Fibroblast of pulmonary artery (primary cell): Measurements from ENCODE around the gene CASTOR1.

Experiments
- DNase-seq: peaks from one replicate; pipeline ENCODE4 v3.0.0-alpha.2; 2010; ENCODE audit warnings: low read depth
- H3K4me3 ChIP-seq: replicated peaks from 2 replicates; pipeline ENCODE4 v1.5.1; 2011; ENCODE audit warnings: low read depth, mild to moderate bottlenecking, control low read depth, low read length, moderate library complexity
- TF ChIP-seq, protein P1 (sequence below): IDR thresholded peaks from 2 replicates; pipeline ENCODE4 v1.5.1; 2011; ENCODE audit warnings: mild to moderate bottlenecking, control low read depth, low read length, inconsistent platforms; ENCODE audit errors: missing control alignments

Gene CASTOR1

GRCh38 chr22:30306627-30307011 lies 17.3 kb upstream of the CASTOR1 start:
- TF ChIP-seq, protein P1, sequence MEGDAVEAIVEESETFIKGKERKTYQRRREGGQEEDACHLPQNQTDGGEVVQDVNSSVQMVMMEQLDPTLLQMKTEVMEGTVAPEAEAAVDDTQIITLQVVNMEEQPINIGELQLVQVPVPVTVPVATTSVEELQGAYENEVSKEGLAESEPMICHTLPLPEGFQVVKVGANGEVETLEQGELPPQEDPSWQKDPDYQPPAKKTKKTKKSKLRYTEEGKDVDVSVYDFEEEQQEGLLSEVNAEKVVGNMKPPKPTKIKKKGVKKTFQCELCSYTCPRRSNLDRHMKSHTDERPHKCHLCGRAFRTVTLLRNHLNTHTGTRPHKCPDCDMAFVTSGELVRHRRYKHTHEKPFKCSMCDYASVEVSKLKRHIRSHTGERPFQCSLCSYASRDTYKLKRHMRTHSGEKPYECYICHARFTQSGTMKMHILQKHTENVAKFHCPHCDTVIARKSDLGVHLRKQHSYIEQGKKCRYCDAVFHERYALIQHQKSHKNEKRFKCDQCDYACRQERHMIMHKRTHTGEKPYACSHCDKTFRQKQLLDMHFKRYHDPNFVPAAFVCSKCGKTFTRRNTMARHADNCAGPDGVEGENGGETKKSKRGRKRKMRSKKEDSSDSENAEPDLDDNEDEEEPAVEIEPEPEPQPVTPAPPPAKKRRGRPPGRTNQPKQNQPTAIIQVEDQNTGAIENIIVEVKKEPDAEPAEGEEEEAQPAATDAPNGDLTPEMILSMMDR: no peak
- H3K4me3 ChIP-seq: no peak overlapping the region
- DNase-seq: no peak

GRCh38 chr22:30305906-30306626 lies 16.8 kb upstream of the CASTOR1 start:
- DNase-seq: no peak
- H3K4me3 ChIP-seq: no peak overlapping the region
- TF ChIP-seq, protein P1: no peak

GRCh38 chr22:30305519-30305905 lies 16.2 kb upstream of the CASTOR1 start:
- H3K4me3 ChIP-seq: no peak overlapping the region
- DNase-seq: peak; percentile 55

DNA sequence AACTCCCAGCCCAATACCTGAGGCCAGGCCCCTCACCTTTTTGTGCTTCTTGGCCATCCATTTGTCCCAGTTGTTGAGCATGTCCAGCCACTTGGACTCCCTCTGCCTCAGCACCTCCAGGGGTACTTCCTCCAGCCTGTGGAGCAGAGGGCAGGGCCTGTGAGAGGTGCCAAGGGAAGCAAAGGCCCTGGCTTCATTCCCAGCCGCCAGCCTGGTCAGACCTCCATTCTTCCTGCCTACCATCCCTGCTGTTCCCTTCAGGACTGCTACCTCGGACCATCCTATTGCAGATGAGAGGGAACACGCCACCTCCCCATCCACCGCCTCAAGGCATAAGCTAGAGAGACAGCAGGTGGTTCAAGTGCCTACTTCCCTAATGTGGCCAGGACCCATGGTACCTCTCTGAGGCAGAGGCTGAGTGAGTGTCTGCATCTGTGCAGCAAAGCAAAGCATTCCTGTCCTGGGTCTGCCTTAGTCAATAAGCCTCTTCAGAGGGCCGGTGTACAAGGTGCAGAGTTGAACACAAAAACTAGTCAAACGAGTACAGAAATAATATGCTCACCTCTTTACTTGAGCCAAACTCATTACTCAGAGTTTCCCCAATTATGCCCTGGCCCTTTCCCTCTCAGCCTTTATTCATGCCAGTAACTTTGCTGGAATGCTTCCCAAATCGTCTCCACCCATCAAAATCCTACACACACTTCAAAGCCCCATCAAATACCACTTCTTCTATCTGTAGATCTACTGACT lies 15.4 kb upstream of the CASTOR1 start:
- TF ChIP-seq, protein P1: no peak
- DNase-seq: no peak
- H3K4me3 ChIP-seq: no peak overlapping the region

More at GRCh38 chr22:30305519-30305905, 16.2 kb upstream of the CASTOR1 start:
- TF ChIP-seq, protein P1: no peak

DNA sequence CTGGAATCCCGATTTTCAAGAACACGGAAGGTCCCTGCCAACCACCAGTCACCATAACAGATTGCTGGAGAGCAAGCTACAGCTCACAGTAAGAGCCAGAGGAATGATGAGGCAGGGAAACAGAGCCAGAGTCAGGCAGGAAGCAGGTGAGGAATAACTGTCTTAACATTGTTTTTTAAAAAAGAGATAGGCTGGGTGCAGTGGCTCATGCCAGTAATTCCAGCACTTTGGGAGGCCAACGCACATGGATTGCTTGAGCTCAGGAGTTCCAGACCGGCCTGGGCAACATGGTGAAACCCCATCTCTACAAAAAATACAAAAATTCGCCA lies 13.5 kb upstream of the CASTOR1 start:
- TF ChIP-seq, protein P1: no peak
- no peak overlapping the region for H3K4me3 ChIP-seq
- no peak for DNase-seq

GRCh38 chr22:30301995-30302809 lies 12.9 kb upstream of the CASTOR1 start:
- TF ChIP-seq, protein P1: no peak
- DNase-seq: peak; percentile 67
- no peak overlapping the region for H3K4me3 ChIP-seq
